ENCODE results near the gene DNAH8.
A peak's percentile ranks its signal among the peaks of the same experiment; 100 is the strongest.
"Not testable (repeated sequence)": the region's sequence is repeated elsewhere in the genome, so short reads cannot be mapped to it uniquely, and the experiment has no call there.

DNAH8 gene

GRCh38 chr6:38865521-38866174 lies 150.5 kb downstream of the DNAH8 start:
- TF ChIP-seq CTCF (conservative IDR thresholded peaks at IDR 0.05; ENCODE audit: low read length): no peak
- H3K4me3 ChIP-seq (ENCODE audit: low read length): no peak overlapping the region
- no peak for DNase-seq (ENCODE audit: low read depth)

- TF ChIP-seq CTCF (conservative IDR thresholded peaks at IDR 0.05; ENCODE audit: low read length): no peak
- DNase-seq (ENCODE audit: low read depth): no peak
- H3K4me3 ChIP-seq (ENCODE audit: low read length): no peak overlapping the region
Observed at GRCh38 chr6:38867726-38868125, 152.6 kb downstream of the DNAH8 start.

- peak; percentile 98 for TF ChIP-seq CTCF (conservative IDR thresholded peaks at IDR 0.05; ENCODE audit: low read length)
- no peak overlapping the region for H3K4me3 ChIP-seq (ENCODE audit: low read length)
- DNase-seq (ENCODE audit: low read depth): peak; percentile 39
Observed at GRCh38 chr6:38871741-38872568, 156.8 kb downstream of the DNAH8 start.

- no peak for TF ChIP-seq CTCF (conservative IDR thresholded peaks at IDR 0.05; ENCODE audit: low read length)
- H3K4me3 ChIP-seq (ENCODE audit: low read length): no peak overlapping the region
- DNase-seq (ENCODE audit: low read depth): no peak
Observed at GRCh38 chr6:38873001-38873400, 157.9 kb downstream of the DNAH8 start.

GRCh38 chr6:38873816-38874215 lies 158.7 kb downstream of the DNAH8 start:
- not testable (repeated sequence) for DNase-seq (ENCODE audit: low read depth); H3K4me3 ChIP-seq (ENCODE audit: low read length)

- no peak for DNase-seq (ENCODE audit: low read depth)
- H3K4me3 ChIP-seq (ENCODE audit: low read length): no peak overlapping the region
- TF ChIP-seq CTCF (conservative IDR thresholded peaks at IDR 0.05; ENCODE audit: low read length): no peak
Observed at GRCh38 chr6:38876475-38876874, 161.4 kb downstream of the DNAH8 start.

- TF ChIP-seq CTCF (conservative IDR thresholded peaks at IDR 0.05; ENCODE audit: low read length): no peak
- H3K4me3 ChIP-seq (ENCODE audit: low read length): no peak overlapping the region
- no peak for DNase-seq (ENCODE audit: low read depth)
Observed at GRCh38 chr6:38877721-38878120, 162.6 kb downstream of the DNAH8 start.
